GM15510 (cell line): Measurements from ENCODE around the gene FEZ2.

Experiments used
- POLR2A ChIP-seq: IDR thresholded peaks from 3 replicates; pipeline ENCODE4 v1.6.1; 2011; ENCODE audit warnings: borderline replicate concordance; ENCODE audit not compliant: insufficient read length; ENCODE audit errors: extremely low read depth

Gene FEZ2

DNA sequence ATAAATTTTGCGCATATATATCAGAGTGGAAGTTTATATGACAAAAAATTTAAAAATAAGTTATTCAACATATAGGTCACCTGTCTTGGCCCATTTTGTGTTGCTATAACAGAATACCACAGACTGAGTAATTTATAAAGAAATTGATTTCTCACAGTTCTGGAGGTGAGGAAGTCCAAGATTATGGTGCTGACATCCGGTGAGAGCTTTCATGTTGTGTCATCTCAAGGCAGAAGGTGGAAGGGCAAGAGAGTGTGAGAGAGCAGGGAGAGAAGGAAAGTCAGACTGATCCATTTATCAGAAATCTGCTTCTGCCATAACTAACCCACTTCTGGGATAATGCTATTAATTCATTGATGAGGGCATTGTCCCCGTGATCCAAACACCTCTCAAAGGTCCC, 9.0 kb upstream of the FEZ2 start:
- no peak for TF ChIP-seq POLR2A

DNA sequence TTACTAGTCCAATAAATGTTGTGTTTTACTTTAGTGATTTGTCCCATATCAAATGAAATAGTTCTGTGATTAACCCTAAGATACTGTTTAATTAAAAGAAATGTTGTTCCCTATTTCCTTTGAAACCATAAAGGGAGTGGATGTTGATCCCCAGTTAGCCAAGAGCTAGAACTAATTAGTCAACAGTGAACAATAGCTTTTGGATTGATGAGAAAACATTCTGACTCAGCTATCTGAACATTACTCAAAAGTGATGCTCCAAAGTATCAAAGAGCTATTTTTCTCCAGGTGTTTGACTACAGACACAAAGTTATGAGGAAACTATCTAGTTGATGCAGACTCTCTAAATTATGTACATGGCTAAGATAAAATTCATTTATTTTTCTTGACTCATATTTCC, 7.3 kb upstream of the FEZ2 start:
- TF ChIP-seq POLR2A: no peak

DNA sequence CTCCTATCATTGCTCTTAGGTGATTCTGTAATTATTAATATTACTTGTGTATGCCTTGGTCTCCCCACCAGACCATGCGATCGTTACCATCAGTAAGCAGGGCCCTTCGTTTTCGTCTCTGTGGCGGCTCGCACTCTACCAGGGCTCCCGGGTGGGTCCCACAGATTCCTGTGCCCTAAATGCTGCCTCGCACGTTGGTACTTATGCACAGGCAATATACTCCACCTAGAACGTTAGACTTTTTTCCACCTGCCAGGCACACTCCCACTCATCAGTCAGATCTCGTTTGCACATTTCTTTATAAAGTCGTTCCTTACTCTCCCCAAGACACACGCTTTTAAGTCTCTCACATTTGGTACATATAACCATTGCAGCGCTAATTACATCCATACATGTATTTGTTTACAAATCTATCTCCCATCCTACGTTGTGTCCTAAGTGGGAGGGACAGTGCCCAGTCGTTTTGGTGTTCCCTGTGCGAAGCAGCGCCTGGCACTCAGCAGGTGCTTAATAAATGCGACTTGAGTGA, 901 bp downstream of the FEZ2 start:
- no peak for TF ChIP-seq POLR2A

DNA sequence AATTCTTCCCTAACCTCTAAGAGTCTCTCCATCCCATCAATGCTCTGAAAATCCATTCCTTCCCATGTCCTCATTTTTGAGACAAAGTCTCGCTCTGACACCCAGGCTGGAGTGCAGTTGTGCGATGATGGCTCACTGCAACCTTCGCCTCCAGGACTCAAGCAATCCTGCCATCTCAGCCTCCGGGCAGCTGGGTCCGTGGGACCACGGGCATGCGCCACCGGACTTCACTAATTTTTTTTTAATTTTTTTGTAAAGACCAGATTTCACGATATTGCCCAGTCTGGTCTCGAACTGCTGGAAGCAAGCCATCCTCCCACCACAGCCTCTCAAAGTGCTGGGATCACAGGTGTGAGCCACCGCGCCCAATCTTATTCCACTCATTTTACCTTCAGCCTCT, 1.6 kb downstream of the FEZ2 start:
- TF ChIP-seq POLR2A: no peak

DNA sequence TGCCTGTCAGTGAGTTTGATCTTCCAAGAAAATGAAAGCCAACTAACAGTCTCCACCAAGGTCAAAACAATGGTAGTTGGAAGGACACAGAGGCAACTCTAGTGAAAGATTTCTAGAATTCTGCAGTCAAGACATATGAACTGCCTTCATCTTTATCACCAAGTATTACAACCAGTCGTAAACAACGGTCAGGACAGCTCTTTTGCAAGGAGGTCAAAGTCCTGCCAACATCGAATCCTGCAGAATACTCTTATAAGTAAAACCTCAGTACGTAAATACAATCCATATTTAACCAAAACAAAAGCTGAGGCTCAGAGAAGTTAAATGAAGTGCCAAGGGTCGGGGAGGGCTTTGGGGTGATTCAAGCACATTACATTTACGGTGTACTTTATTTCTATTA, 3.1 kb downstream of the FEZ2 start:
- TF ChIP-seq POLR2A: no peak

DNA sequence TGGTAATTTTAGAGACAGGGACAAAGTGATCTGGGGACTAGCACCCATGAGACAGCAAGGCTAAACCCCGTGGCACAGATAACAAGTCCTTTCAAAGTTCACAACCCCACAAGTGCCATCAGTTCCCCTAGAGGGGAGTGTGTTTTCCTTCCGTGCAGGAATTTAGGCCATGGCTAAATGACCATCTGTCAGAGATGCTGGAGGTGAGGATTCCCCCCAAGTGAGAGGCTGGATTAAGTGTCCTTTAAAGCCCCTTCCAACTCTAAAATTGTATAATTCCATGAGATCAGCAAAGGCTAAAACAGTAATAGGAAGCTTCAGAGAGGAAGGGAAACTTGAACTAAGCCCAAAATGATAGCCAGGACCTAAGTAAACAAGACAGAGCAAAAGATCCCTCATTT, 8.7 kb downstream of the FEZ2 start:
- no peak for TF ChIP-seq POLR2A

DNA sequence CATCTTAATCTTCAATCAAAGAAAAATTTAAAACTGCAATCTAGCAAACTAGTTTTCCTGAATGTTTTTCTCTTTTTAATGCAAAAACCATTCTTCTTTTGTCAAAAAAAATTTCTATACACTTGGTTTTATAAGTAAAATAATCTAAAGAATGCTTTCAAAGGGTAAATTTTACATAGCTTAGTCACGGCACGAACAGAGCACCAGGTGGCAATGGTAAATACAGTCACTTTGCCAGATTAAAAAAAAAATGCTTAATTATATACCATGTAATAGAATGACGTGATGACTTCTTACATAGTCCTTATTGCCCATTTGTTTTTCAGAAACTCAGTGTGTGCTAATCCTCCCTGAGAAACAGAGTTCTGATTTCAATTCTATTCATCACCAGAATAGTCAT, 10.4 kb downstream of the FEZ2 start:
- no peak for TF ChIP-seq POLR2A

DNA sequence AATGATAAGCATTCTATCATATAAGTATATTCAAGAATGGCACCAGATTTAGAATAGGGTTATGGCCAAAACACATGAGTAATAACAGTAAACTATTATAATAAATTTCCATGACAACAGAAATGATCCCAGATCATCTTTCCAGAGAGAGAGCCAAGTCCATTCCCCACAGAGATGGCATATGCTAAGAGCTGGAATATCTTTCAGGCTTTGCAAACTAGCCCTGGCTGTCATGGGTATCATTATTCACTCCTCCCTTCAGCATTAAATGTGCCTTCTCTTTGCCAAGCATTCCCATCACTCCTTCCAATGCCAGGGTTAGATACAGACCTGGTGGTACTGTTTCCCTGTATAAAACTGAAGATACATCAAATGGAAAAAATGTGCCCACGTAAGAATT, 10.9 kb downstream of the FEZ2 start:
- TF ChIP-seq POLR2A: no peak

DNA sequence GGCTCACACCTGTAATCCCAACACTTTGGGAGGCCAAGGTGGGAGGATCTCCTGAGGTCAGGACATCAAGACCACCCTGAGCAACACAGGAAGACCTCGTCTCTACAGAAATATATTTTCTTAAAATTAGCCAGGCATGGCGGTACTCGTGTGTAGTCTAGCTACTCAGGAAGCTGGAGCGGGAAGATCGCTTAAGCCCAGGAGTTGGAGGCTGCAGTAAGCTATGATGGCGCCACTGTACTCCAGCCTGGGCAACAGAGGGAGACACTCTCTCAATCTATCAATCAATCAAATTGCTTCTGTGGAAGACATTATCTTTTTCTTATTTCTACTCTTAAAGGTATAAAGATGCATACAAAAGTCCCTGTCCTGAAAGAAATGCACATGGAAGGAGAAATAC, 11.3 kb downstream of the FEZ2 start:
- no peak for TF ChIP-seq POLR2A

DNA sequence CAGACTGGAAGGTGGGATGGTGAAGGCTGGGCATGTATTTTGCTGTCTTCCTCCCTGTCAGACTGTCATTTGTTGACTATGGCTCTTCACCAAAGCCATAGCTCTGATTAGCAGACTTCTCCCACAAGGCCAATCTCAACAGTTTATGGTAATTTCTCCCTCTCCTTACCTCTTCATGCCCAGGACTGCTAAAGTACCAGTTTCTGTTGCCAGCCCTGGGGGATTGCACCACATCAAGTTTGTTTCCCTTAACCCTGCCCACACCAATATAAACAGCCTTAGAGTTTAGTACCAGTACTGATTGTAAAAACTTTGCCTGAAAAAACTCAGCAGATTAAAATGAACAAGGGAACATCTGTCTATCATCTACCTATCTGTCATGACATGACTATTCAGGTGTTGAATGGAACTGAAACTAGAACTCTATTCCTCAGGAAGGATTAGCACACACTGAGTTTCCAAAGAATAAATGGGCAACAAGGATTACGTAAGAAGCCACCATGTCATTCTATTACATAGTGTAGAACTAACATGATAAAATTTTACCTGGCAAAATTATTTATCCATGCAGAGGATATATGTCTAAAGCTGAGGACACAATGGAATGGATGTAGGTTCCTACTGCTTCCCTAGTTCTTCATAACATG, 13.7 kb downstream of the FEZ2 start:
- no peak for TF ChIP-seq POLR2A

DNA sequence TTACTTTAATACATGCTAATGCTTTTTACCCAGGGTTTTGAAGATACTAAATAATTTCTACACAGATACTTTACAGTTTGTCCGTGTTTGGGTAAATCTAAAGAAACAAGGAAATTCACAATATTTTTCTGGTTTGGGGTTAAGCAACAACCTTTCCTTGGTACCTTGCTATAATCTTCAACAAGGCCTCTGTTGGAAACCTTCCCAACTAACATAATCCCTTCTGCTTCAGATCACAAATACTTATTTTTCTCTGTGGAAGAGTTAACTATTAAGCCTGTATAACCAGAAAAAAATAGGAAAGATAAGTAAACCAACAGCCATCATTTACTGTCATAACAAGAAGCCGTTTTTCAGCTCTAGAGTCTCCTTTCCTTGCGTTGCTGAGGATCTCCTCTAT, 15.0 kb downstream of the FEZ2 start:
- TF ChIP-seq POLR2A: no peak

DNA sequence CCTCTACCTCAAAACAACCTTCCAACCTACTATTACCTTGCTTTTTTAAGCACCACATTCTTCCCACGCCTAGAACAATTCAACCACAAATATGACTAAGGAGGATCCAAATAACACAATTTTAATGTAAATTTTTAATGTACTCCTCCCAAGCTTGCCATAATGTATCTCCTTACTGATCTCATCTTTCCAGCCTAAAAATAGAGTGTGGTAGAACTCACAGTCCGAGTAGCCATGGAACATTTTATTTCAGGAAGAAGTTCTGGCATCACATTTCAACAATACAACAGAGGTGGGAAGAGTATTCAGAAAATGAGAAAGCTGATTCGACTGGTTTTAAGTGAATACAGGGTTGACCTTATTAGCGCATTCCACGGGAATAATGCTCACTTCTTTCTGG, 15.4 kb downstream of the FEZ2 start:
- no peak for TF ChIP-seq POLR2A

DNA sequence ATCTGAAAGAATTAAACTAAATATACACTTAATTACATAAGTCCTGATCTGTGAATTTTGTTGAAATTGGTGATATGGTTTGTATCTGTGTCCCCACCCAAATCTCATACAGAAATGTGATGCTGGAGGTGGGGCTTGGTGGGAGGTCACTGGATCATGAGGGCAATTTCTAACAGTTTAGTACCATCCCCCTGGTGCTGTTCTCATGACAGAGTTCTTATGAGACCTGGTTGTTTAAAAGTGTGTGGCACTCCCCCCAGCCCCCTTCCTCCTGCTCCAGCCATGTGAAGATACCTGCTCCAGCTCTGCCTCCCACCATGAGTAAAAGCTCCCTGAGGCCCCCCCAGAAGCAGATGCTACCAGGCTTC, 18.7 kb downstream of the FEZ2 start:
- no peak for TF ChIP-seq POLR2A

DNA sequence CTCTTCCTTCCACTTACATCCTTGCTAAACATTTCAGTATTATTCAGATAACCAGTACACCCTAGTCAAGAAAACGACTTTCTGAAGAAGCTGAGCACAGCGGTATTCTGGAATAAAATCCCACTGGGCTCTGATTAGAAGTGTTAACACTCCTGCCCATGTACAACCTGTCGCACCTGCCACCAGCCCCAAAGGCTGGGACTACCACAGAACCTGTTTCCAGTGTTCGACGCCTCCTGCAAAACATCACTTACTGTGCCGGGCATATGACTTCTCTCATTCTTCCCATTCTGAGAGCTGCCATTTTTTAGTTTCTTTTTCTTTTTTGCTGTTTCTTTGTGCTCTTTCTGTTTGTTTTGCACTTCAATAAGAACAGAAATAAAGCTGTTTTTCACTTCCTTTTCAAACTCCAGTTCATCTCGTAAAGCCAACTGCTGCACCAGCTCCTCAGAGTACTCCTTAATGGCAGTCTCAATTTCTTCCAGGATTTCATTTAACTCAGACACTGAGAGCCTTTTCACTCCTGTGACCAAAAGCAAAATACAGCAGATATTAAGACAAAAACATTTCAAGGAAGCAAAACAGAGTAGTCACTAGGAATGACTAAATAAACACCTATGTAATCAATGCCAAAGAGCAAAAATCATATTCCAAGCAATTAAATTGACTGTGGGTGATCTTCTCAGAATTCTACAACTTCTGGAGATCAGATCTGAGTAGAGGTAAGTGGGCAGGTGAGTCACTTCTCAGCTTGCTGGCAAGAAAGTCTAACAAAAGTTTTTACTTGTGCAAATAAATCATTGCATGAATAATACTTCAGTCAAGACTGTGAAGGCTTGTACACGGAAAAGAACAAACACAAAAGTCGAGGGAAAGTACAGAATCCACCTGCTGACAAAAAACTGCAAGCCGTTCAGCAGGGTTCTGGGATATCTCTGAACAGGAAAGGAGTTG, 19.3 kb downstream of the FEZ2 start:
- no peak for TF ChIP-seq POLR2A

DNA sequence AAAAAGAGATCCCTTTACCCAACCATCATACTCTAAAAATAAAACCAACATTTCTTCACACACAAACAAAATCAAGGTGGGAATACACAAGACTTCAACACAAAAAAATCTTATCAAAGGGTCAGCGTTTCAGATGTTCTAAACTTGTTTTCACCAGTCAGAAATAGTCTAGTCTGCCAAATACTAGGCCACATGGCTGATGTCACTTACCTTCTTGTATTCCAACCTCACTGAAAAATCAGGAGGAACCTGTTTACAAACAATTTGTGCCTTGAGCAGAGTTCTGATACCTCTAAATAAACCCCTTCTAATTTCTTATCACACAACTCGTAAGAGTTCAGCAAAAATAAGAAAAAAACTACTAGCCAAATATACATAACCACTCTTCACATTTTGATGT, 20.1 kb downstream of the FEZ2 start:
- TF ChIP-seq POLR2A: no peak

DNA sequence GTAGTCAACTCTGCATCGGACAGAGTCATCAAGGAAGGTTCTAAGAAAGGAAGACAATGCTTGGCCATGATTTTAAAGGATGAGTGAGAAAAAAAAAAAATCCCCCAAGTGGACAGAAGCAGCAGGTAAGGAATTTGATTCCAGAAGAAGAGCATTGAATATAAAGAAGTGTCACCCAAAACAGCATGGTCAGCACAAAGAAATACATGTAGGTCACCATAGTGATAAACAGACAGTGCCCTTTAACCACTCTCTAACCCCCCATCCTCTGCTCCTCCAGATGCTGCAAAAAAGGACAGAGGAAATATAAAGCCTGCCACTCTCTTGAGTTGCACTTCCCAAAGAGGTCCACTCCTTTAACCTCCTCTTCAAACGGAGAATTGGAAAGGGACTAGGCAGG, 23.4 kb downstream of the FEZ2 start:
- TF ChIP-seq POLR2A: no peak
